Activated T-helper 17 cell treated with anti-CD3 and anti-CD28 coated beads, Interleukin-2, amount 50 U/mL, for 72 hours (primary cell): Measurements from ENCODE around the gene RLBP1. TPM values are rescaled to one million over a fixed set of nuclear protein-coding genes. Genes with fewer than 3 reads are reported as not detected.

ENCODE experiments used
- ATAC-seq: fragments of 150-1000 bp; cut with Tn5 transposase; replicated peaks from 2 replicates; pipeline ENCODE4 v1.10.0; 2021; ENCODE audit warnings: mild to moderate bottlenecking, moderate library complexity
- H3K27ac Mint-ChIP-seq: one replicate; pipeline ENCODE4 v1.8.0; 2022; ENCODE audit warnings: mixed read lengths
- H3K27me3 Mint-ChIP-seq: one replicate; pipeline ENCODE4 v1.8.0; 2022; ENCODE audit warnings: mixed read lengths
- H3K36me3 Mint-ChIP-seq: one replicate; pipeline ENCODE4 v1.8.0; 2022; ENCODE audit warnings: low read depth, mild to moderate bottlenecking, mixed read lengths
- H3K4me1 Mint-ChIP-seq: one replicate; pipeline ENCODE4 v1.8.0; 2022; ENCODE audit warnings: mixed read lengths
- H3K4me3 Mint-ChIP-seq: one replicate; pipeline ENCODE4 v1.8.0; 2022; ENCODE audit warnings: mild to moderate bottlenecking, mixed read lengths
- H3K9me3 Mint-ChIP-seq: one replicate; pipeline ENCODE4 v1.8.0; 2022; ENCODE audit warnings: mixed read lengths
- total RNA-seq, 2 donors: library from RNA; stranded (reverse); gene quantifications; one replicate each; pipeline ENCODE4 v1.2.3, GENCODE V29; 2022

RLBP1 gene
- total RNA-seq, 2 donors from 2014 or later: not detected

DNA sequence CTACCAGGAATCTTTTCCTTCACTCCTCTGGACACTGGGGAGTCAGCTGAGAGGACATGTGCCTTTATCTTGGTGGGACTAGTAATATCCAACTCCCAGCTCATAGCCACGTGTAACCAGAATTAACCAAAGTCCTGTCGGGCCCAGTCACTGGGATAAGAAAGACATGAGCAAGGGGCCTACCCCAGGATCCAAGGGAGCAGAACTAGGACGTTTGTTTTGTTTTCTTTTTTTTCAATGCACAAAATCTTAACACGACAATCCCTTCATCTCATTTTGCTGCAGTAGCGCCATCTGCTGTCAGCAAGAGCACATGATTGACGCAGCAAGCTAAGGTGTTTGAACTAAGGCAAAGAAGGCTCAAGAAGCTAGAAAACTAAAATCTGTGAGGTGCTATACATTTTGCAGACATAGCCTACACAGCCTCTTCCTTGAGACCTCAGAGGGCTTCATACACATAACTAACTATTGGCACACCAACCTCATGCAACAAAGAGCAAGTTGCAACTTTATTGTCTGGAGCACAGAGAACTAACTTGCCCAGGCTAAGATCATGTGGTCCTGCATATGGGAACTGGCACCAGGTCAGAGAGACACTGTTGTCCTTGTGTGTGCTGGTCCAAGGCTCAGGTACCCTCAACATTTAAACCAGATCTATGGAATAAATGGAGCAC, 43.6 kb downstream of the RLBP1 start:
- ATAC-seq: no peak
- Mint-ChIP-seq H3K27me3 (no peaks in the 10 kb centered on the region), H3K9me3 (no peaks in the 10 kb centered on the region), H3K4me3 (peak overlapping the region; percentile 58), H3K36me3 (peaks cover 59% of the 10 kb centered on the region), H3K4me1 (peaks cover 22% of the 10 kb centered on the region), H3K27ac (peak overlapping the region; percentile 96)

- peak overlapping the region; percentile 96 for H3K27ac Mint-ChIP-seq
- peaks cover 59% of the 10 kb centered on the region for H3K36me3 Mint-ChIP-seq
- ATAC-seq: no peak
- H3K27me3 Mint-ChIP-seq: no peaks in the 10 kb centered on the region
- no peaks in the 10 kb centered on the region for H3K9me3 Mint-ChIP-seq
- peaks cover 22% of the 10 kb centered on the region for H3K4me1 Mint-ChIP-seq
- H3K4me3 Mint-ChIP-seq: no peak overlapping the region
Measured at GRCh38 chr15:89177116-89177515, 44.3 kb downstream of the RLBP1 start.

- Mint-ChIP-seq H3K4me1 (peaks cover 16% of the 10 kb centered on the region), H3K9me3 (no peaks in the 10 kb centered on the region), H3K36me3 (peaks cover 52% of the 10 kb centered on the region), H3K27ac (no peak overlapping the region), H3K27me3 (no peaks in the 10 kb centered on the region), H3K4me3 (no peak overlapping the region)
- no peak for ATAC-seq
Measured at GRCh38 chr15:89175617-89176191, 45.7 kb downstream of the RLBP1 start.

DNA sequence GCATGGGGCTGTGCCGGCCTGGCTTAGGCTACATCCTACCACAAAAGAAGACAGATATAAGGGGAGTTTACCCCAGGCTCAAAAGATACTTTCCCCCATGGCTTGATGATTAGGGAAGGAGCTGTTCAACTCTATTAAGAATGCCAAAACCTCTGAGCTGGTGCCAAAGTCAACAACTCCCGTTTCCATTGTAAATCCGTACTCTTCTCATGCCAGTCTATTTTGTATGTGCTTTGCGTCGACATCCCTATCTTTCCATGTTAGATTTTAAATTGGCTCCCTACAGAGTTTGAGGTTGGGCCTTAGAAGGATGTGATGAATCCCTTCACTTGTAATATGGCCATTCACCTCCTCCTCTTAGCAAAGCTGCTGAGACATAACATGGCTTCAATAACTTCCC, 46.9 kb downstream of the RLBP1 start:
- H3K4me3 Mint-ChIP-seq: no peak overlapping the region
- H3K27ac Mint-ChIP-seq: peak overlapping the region; percentile 31
- H3K4me1 Mint-ChIP-seq: peaks cover 21% of the 10 kb centered on the region
- H3K36me3 Mint-ChIP-seq: peaks cover 48% of the 10 kb centered on the region
- H3K27me3 Mint-ChIP-seq: no peaks in the 10 kb centered on the region
- no peaks in the 10 kb centered on the region for H3K9me3 Mint-ChIP-seq
- no peak for ATAC-seq

GRCh38 chr15:89172921-89173320, 48.5 kb downstream of the RLBP1 start:
- ATAC-seq: no peak
- Mint-ChIP-seq H3K27ac (no peak overlapping the region), H3K27me3 (no peaks in the 10 kb centered on the region), H3K4me1 (peaks cover 18% of the 10 kb centered on the region), H3K9me3 (no peaks in the 10 kb centered on the region), H3K4me3 (no peak overlapping the region), H3K36me3 (peaks cover 33% of the 10 kb centered on the region)

DNA sequence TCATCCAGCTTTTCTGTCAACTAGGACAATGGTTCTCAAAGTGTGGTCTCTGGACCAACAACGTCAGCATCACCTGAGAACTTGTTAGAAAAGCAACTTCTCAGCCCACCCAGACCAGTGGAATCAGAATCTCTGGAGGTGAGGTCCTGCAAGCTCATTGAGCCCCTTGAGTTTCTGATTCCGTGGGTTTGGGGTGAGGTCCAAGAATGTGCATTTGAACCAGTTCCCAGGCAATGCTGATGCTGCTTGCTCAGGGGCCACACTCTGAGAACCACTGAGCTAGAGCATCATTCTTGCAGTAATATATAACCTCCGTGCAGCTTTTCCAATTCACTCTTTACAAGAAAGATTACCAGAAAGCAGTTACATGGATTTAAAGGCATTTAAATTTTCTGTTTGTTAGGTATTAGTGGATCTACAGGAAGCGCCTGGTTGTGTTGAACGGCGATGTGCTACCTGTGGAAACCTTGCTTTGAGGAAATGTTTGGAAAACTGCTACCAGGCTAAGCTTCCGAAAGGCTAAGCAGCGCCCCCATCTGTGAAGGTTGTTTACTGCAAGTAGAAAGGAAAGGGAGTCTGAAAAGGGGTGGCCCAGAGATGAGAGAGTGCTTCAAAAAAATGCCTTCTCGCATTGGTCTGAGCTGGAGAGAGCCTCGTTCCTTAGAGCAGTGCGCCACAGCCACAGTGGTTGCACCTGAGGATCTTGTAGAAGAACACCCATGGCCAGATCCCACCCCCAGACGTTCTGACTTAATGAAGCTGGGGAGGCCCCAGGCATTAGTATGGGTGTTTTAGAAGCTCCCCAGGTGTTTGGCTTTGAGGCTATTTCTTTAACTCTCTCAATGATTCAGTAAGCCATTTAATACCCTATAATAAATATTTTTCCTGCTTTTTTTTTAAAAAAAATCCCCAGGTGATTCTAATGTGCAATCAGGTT, 50.0 kb downstream of the RLBP1 start:
- ATAC-seq: no peak
- Mint-ChIP-seq H3K36me3 (peaks cover 18% of the 10 kb centered on the region), H3K4me3 (no peak overlapping the region), H3K4me1 (peaks cover 21% of the 10 kb centered on the region), H3K27me3 (no peaks in the 10 kb centered on the region), H3K27ac (no peak overlapping the region), H3K9me3 (no peaks in the 10 kb centered on the region)

GRCh38 chr15:89170364-89170763, 51.0 kb downstream of the RLBP1 start:
- H3K4me3 Mint-ChIP-seq: no peak overlapping the region
- ATAC-seq: no peak
- H3K36me3 Mint-ChIP-seq: peaks cover 7% of the 10 kb centered on the region
- H3K4me1 Mint-ChIP-seq: peaks cover 21% of the 10 kb centered on the region
- H3K9me3 Mint-ChIP-seq: no peaks in the 10 kb centered on the region
- no peaks in the 10 kb centered on the region for H3K27me3 Mint-ChIP-seq
- no peak overlapping the region for H3K27ac Mint-ChIP-seq

GRCh38 chr15:89168316-89168833, 53.0 kb downstream of the RLBP1 start:
- peaks cover 8% of the 10 kb centered on the region for H3K36me3 Mint-ChIP-seq
- H3K4me1 Mint-ChIP-seq: peaks cover 21% of the 10 kb centered on the region
- ATAC-seq: no peak
- H3K27me3 Mint-ChIP-seq: no peaks in the 10 kb centered on the region
- peak overlapping the region; percentile 80 for H3K27ac Mint-ChIP-seq
- peak overlapping the region; percentile 65 for H3K4me3 Mint-ChIP-seq
- H3K9me3 Mint-ChIP-seq: no peaks in the 10 kb centered on the region

- Mint-ChIP-seq H3K27ac (peak overlapping the region; percentile 80), H3K36me3 (peaks cover 10% of the 10 kb centered on the region), H3K27me3 (no peaks in the 10 kb centered on the region), H3K4me3 (peak overlapping the region; percentile 65), H3K9me3 (no peaks in the 10 kb centered on the region), H3K4me1 (peaks cover 21% of the 10 kb centered on the region)
- peak; percentile 90 for ATAC-seq
Measured at GRCh38 chr15:89167267-89168176, 53.9 kb downstream of the RLBP1 start.

- peaks cover 14% of the 10 kb centered on the region for H3K36me3 Mint-ChIP-seq
- H3K27me3 Mint-ChIP-seq: no peaks in the 10 kb centered on the region
- H3K9me3 Mint-ChIP-seq: no peaks in the 10 kb centered on the region
- H3K4me3 Mint-ChIP-seq: no peak overlapping the region
- no peak for ATAC-seq
- H3K4me1 Mint-ChIP-seq: peaks cover 21% of the 10 kb centered on the region
- no peak overlapping the region for H3K27ac Mint-ChIP-seq
Measured at GRCh38 chr15:89165677-89166076, 55.7 kb downstream of the RLBP1 start.

DNA sequence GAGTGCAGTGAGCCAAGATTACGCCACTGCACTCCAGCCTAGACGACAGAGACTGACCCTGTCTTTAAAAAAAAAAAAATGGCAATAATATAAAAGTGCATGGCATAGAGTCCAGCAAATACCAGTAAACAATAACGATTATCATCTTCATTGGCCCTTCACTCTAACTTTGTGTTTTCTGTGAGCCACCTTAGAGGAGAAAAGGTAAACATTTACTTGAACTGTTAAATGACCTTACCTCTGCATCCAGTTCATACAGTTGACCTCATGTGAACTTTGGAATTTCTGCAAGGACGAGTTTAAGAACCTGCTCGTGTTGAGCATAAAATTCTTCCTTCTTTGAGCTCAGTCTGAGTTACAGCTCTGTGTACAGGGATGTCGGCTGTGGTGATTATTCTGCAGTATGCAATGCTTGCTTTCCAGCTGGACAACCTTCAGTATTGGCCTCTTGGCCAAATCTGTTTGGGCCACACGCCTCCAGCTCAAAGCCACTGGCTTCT, 56.6 kb downstream of the RLBP1 start:
- no peak for ATAC-seq
- Mint-ChIP-seq H3K36me3 (peaks cover 23% of the 10 kb centered on the region), H3K9me3 (no peaks in the 10 kb centered on the region), H3K27me3 (no peaks in the 10 kb centered on the region), H3K4me1 (peaks cover 18% of the 10 kb centered on the region), H3K4me3 (no peak overlapping the region), H3K27ac (no peak overlapping the region)

- Mint-ChIP-seq H3K4me1 (peaks cover 9% of the 10 kb centered on the region), H3K27ac (peak overlapping the region; percentile 1), H3K4me3 (no peak overlapping the region), H3K27me3 (no peaks in the 10 kb centered on the region), H3K9me3 (no peaks in the 10 kb centered on the region), H3K36me3 (peaks cover 28% of the 10 kb centered on the region)
- ATAC-seq: no peak
Measured at GRCh38 chr15:89163271-89164055, 57.9 kb downstream of the RLBP1 start.

DNA sequence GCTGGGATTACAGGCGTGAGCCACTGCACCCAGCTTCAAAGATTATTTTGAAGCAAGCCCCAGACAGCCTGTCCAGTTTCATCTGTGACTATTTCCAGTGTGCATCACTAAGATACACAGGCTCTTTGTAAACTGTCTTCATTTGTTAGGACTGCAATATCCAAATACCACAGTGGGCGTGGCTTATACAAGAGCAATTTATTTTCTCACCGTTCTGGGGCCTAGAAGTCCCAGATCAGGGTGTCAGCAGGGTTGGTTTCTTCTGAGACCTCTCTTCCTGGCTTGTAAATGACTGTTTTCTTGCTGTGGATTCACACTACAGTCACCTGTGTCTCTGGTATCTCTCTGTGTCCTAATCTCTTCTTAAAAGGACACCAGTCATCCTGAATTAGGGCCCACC, 59.7 kb downstream of the RLBP1 start:
- H3K9me3 Mint-ChIP-seq: no peaks in the 10 kb centered on the region

More for the DNA sequence above, 59.7 kb downstream of the RLBP1 start:
- H3K27me3 Mint-ChIP-seq: no peaks in the 10 kb centered on the region
- ATAC-seq: no peak
- peak overlapping the region; percentile 73 for H3K27ac Mint-ChIP-seq
- H3K36me3 Mint-ChIP-seq: peaks cover 46% of the 10 kb centered on the region
- peaks cover 5% of the 10 kb centered on the region for H3K4me1 Mint-ChIP-seq
- no peak overlapping the region for H3K4me3 Mint-ChIP-seq
